ENCODE data around the gene CREB3L1.

- TF ChIP-seq CTCF (IDR thresholded peaks at IDR 0.05; ENCODE audit: low read depth, low read length, poor library complexity, severe bottlenecking) = no peak
- TF ChIP-seq EZH2phosphoT487 (IDR thresholded peaks at IDR 0.05; ENCODE audit: borderline replicate concordance, low read length) = no peak
Measured at GRCh38 chr11:46353698-46354097, 76.2 kb downstream of the CREB3L1 start.

All from DOHH2 (cell line).